Kidney capillary endothelial cell (primary cell): ENCODE data around the gene RSPH9.
A peak's percentile ranks its signal among the peaks of the same experiment; 100 is the strongest.
"Not testable (repeated sequence)": the region's sequence is repeated elsewhere in the genome, so short reads cannot be mapped to it uniquely, and the experiment has no call there.

ENCODE experiments used
- DNase-seq: peaks from one replicate; pipeline ENCODE4 v3.0.0-alpha.2; 2018; ENCODE audit warnings: low spot score

Gene RSPH9

DNA sequence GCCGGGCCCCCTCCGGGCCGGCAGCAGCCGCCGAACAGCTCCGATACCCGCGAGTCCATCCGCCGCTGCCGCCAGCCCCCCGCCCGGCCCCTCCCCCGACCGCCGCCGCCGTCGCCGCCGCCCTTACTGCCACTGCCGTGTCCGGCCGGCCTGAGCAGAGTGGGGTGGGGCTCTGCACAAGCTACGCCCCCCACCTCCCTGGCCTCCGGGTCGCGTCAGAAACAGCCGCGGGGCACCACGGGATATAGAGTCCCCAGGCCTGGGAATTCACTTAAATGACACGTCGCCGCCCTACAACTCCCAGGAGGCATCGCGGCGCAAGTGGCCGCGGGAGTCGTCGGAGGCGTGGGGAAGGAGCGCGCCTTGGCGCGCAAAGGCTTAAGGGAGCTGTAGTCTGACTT, 15.7 kb upstream of the RSPH9 start, which contains the start of gene GTPBP2:
Gene GTPBP2, minus strand, starts transcription at position 161 of the 401 bp plus-strand sequence. Its CDS starts 102 bp downstream, at position 59.
- peak; percentile 98 for DNase-seq

DNA sequence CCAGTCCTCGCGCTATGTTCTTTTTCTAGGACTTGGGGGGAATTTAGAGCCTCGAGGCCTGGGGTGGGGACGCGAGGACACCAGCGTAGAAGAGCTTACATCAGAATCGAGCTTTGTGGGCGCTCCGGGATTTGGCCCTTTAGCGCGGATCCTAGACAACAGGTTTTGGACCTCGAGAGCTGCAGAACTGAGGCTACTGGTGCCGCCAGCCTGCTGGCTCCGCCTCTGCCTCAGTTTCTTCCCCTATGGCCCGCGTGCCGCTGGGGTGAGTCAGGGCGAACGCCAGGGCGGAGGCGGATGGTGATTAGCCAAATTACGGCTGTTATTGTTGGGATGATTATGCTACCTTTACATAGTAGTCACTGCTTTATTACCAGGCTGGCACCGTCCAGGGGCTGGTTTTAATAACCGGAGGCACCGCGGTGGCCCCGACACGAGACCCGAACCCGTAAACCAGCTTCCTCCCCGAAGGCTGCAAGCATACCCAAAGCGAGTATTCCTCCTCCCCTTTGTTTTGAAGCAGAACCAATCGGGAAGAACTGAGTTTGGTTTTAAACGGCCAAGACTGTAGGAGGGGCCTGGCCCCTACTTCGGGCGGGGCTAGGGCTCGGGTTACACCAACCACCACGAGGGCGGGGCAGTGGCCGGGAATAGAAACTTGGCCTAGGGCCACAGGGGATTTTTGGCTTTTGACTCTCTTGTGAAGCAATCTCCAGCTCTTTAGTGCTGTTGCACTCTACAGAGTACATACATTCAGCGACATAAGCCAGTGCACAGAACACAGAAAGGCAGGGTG, 15.1 kb upstream of the RSPH9 start:
- DNase-seq, result peak; percentile 90

DNA sequence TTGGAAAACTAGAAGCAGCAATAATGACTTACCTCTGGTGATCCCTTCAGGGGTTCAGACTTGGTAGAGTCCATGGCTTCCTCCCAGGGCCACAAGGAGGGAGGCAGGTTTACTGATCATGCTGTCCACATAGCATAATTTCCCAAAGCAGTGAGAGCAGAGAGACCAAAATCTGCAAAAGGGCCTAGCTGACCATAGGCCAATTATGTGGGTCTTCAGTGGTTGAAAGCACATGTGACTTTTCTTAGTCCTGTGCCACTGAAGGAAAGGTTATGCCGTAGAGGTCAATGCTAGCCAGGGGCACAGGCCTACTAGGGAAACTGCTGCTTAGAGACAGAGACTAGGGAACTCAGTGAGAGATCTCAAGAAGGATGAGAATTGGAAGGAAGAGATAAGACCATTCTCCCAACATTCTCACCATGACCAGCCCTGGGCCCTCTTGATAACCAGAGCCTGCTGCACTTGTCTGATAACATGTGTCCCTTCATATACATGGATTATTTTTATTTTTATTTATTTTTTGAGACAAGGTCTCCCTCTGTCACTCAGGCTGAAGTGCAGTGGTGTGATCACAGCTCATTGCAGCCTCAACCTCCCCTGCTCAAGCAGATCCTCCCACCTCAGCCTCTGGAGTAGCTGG, 13.7 kb upstream of the RSPH9 start:
- no peak for DNase-seq

DNA sequence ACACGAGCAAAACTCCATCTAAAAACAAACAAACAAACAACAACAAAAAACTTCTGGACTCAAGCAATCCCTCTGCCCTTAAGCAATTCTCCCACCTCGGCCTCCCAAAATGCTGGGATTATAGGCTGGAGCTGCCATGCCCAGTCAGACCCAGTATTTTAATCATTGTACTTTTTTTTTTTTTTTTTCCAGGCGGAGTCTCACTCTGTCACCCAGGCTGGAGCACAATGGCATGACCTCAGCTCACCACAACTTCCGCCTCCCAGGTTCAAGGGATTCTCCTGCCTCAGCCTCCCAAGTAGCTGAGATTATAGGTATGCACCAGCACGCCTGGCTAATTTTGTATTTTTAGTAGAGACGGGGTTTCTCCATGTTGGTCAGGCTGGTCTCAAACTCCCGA, 11.8 kb upstream of the RSPH9 start:
- DNase-seq, result not testable (repeated sequence)

DNA sequence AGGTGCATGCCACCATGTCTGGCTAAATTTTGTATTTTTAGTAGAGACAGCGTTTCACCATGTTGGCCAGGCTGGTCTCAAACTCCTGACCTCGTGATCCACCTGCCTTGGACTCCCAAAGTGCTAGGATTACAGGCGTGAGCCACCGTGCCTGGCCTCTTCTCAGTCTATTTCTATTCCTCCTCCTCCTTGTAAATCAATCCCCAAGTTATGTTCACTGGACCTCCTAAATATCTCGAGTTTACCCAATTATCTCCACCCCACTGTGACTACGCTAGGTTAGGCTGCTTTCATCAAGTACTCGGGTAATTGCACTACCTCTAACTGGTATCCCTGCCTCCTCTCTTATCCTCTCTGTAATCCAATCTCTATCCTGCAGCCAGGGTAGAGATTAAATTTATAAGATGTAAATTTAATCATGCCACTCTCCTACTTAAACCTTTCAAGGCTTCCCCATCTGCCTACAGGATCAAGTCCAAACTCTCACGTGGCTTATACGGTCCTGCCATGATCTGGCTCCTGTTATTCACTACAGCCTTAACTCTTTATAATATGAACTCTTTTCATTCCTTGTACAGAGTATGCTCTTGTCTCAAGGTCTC, 10.0 kb upstream of the RSPH9 start:
- DNase-seq, result no peak

DNA sequence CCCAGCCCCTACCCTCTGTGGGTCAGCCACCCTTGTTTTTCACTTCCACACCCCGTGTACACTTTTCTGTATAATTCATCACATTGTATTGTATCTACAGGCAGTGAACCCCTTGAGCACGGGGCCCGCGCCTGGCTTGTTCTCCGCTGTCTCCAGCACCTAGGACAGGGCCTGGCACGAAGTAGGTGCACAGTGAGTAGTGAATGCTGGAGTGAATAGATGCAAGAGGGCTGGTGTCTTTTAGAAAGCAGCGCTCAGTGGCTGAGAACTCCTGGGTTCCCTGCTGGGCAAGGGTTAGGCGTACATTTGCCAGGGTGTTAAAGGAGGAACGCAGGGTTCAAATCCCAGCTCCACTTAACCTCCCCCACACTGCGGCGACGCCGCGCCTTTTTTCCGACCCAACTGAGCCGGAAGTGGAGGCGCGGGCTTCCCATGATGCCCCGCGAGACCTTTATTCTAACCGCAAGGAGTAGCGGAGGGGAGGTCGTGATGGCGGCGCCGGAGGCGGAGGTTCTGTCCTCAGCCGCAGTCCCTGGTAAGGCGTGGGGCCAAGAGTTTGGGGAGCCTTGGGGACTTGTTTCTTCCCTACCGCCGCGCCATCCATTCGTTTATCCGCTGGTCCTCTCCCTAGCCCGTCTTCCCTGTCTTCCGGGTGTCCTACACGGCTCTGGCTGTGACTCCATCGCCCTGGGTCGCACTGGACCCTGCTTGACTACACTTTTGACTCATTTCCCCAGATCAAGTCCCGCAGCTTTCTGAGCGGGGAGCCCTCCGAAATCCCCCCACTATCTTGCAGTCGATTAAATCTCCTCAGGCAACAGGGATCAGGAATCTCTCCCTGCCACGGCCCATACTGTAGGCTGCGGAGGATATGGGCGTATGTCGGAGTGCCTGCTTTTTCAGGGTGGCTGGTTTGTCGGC, 9.2 kb upstream of the RSPH9 start, which contains the start of gene MAD2L1BP:
Gene MAD2L1BP, plus strand, starts transcription at position 454 of the 921 bp plus-strand sequence. Its CDS starts 36 bp downstream, at position 490.
- peak; percentile 64 for DNase-seq

DNA sequence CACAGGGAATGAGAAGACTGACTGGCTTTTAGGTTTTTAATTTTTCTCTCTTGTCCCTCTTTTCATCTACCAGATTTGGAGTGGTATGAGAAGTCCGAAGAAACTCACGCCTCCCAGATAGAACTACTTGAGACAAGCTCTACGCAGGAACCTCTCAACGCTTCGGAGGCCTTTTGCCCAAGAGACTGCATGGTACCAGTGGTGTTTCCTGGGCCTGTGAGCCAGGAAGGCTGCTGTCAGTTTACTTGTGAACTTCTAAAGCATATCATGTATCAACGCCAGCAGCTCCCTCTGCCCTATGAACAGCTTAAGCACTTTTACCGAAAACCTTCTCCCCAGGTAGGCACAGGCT, 8.6 kb upstream of the RSPH9 start:
- no peak for DNase-seq

DNA sequence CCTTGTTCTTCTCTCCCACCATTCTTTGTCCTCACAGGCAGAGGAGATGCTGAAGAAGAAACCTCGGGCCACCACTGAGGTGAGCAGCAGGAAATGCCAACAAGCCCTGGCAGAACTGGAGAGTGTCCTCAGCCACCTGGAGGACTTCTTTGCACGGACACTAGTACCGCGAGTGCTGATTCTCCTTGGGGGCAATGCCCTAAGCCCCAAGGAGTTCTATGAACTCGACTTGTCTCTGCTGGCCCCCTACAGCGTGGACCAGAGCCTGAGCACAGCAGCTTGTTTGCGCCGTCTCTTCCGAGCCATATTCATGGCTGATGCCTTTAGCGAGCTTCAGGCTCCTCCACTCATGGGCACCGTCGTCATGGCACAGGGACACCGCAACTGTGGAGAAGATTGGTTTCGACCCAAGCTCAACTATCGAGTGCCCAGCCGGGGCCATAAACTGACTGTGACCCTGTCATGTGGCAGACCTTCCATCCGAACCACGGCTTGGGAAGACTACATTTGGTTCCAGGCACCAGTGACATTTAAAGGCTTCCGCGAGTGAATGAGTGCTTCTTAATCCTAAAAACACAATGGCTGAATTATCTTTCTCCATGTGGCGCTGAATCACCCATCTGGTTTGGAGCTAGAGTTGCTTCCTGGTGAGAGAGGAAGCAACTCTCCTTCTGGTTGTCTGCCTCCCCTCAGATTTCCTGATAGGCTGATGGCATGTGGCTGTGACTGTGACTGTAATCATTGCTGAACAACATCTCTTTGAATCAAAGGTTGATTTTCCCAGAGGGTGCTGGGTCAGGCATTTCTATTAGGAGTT, 4.6 kb upstream of the RSPH9 start:
- DNase-seq, result peak; percentile 69

DNA sequence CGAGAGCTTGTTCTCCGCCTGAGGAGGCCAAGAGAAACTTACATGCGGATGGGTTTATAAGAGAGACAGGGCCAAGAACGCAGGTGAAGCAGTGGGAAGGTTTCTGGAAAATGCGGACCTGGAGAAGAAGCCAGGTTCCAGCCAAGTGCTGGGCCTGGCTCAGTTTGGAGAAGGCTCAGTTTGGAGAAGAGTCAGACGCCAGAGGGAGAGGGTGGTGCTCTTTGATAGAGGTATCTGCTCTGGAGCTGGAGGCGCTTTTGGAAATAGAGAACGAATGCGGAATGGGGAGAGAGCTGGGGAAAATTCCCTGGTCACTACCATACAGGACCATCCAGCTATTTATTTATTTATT, 753 bp downstream of the RSPH9 start:
- no peak for DNase-seq

DNA sequence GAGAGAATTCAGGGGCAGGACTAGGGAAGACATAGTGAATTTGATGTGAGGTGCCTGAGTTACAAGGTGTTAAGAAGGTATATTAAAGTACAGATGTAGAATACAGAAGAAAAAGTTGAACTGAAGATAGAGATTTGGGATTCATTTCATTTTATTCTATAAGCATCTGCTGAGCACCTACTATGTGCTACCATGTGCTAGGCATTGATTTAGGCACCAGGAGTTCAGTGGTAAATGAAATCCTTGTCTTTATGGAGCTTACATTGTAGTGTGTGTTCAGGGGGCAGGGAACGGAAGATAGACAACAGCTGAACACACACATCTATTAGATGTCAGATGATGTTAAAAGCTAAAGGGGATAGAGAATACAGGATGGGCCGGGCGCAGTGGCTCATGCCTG, 2.8 kb downstream of the RSPH9 start:
- DNase-seq, result no peak

DNA sequence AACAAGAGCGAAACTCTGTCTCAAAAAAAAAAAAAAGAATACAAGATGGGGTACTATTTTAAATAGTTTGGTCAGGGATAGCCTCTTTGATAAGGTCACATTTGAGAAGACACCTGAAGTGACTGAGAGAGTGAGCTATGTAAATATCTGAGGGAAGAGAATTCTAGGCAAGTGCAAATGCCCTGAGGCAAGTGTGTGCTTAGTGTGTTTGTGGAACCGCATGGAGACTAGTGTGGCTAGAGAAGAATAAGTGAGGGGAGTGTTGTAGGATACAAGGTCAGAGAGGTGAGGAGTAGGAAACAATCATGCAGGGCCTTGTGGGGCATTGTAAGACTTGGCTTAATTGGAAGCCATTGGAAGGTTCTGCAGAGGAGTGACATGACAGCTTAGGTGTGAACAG, 3.4 kb downstream of the RSPH9 start:
- DNase-seq, result no peak

DNA sequence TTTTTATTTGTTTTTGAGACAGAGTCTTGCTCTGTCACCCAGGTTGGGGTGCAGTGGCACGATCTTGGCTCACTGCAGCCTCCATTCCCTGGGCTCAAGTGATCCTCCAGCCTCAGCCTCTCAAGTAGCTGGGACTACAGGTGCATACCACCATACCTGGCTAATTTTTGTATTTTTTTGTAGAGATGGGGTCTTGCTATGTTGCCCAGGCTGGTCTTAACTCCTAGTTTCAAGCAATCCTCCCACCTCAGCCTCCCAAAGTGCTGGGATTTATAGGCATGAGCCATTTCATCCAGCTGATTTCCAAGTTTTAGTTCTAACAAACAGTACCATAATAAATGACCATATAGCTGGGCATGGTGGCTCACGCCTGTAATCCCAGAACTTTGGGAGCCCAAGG, 8.0 kb downstream of the RSPH9 start:
- DNase-seq, result not testable (repeated sequence)

DNA sequence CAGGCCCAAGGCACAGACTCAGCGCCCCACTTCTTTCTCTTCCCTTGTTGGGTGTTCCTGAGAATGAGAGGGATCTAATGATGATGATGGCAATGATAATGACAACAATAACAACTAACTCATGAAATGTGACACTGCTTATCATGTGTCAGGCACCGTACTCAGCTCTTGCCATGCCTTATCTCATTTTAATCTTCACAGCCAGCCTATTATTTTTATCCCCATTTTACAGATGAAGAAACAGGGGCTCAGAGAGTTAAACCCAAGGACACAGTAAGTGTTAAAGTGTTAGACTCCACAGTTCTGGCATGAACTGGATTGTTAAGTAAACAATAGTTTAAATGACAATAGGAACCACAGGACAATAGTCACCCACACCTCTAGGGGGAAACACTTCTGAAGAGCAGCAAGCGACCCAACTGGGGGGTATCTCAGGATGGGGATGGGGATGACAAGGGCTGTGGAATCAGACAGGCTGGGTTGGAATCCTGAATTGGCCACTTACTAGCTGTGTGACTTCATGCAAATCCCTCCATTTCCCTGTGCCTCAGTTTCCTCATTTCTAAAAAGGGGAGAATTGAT, 12.5 kb downstream of the RSPH9 start:
- no peak for DNase-seq

DNA sequence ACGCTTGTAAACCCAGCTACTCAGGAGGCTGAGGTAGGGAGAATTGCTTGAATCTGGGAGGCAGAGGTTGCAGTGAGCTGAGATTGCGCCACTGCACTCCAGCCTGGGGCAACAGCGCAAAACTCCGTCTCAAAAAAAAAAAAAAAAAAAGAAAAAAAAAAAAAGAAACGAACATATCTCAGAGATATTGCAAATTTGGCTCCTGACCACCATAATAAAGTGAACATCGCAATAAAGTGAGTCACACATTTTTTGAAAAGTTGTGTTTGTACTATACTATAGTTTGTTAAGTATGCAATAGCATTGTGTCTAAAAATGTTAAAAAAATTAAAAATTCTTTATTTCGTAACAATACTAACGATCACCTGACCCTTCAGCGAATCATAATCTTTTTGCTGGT, 13.3 kb downstream of the RSPH9 start:
- no peak for DNase-seq

DNA sequence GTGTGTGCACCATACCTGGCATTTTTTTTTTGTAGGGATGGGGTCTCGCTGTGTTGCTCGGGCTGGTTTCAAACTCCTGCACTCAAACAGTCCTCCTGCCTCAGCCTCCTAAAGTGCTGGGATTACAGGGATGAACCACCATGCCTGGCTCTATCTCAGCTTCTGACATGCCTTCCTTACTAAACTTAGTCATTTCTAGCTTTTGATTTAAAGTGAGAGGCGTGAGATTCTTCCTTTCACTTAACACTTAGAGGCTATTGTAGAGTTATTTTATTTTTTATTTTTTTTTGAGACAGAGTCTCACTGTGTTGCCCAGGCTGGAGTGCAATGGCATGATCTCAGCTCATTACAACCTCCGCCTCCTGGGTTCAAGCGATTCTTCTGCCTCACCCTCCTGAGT, 18.1 kb downstream of the RSPH9 start:
- DNase-seq, result not testable (repeated sequence)

DNA sequence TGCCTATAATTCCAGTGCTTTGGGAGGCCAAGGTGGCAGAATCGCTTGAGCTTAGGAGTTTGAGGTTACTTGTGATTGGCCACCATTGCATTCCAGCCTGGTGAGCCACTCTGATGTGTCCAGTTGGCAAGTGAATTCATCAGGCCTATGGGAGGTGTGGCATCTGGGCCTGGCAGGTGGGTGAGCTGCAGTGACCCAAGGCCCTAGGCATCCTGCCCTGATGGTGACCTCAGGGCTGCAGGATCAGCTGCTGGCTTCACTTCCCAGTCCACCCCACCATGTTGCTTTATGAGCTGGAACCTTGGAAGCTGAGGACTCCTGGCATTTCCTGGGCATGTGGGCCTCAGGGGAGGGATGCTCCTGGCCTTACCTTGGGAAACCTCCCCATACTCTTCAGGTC, 20.5 kb downstream of the RSPH9 start:
- DNase-seq, result no peak

DNA sequence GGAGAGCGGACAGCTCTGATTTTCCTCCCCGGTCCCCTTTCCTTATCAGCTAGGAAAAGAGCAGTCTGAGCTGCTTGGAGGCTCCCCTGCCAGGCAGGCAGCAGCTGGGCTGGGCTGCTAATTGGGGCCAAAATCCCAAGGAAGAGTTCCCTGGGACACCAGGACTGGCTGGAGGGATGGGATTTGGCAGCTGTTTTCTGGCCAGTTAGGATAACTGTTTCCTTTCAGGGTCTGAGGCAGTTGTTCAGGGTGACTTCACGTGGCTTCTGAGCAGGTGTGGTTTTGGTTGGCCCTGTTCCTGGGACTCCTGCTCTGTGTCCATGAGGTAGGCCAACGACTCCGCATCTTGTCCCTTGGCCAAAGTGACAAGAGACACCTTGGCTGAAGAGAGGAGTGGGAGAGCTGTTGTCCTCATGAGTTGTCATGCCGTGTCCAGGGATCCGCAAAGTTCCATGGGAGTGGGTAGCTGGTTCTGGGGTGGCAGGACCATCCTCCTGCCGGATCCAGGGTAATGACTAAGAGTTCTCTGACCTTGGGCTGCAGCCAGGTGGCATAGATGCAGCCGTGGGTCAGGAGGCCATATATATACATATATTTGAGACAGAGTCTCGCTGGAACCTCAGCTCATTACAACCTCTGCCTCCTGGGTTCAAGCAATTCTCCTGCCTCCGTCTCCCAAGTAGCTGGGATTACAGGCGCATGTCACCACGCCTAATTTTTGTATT, 21.5 kb downstream of the RSPH9 start:
- no peak for DNase-seq

DNA sequence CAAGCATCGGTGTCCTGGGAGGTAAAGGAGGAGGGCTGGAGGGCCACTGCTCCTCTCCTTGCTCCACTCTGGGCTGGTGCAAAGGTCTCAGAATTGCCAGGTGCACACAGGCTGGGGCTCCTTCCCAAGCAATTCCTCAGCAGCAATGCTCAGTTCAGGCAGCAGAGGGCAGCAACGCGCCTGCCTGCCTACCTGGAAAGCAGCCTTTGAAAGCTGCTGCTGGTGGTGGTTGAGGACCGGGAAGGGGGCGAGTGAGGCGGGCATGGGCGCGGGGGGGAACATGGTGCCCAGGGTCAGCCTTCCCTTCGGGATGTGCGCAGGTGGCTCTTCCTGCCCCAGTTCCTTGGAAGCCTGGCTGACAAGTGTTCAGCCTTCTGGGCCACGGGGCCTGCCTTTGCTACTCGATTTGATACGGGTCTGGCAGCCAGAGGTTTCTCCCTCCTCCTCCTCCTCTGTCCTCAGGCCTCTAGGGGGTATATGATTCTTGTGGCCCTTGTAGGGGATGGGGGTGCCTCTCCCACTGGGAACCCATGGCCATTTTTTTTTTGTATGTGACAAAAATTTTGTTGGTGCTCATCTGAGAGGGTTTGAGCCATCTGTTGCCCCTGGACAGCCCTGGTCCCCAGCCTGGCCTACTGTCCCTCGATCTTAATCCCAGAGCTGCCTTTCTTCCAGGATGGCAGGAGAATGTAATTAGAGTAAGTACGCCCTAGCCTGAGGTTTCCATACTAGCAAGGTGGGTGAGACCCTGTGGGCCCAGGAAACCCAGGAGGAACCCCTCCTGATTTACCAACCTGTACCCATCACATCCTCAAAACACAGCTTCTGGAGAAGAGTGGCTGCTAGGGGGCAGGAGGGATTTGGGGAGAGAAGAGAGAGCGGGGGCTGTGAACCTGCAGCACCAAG, 22.7 kb downstream of the RSPH9 start:
- peak; percentile 61 for DNase-seq
